ENCODE results near the gene CCDC157.
"Not testable (repeated sequence)": the region's sequence is repeated elsewhere in the genome, so short reads cannot be mapped to it uniquely, and the experiment has no call there.

CCDC157 gene

GRCh38 chr22:30401024-30401423, 44.2 kb downstream of the CCDC157 start:
- not testable (repeated sequence) for H3K36me3 Mint-ChIP-seq (ENCODE audit: insufficient read depth); DNase-seq (ENCODE audit: low spot score in 2 of 2); H3K4me3 Mint-ChIP-seq; ATAC-seq (replicated peaks; ENCODE audit: extremely low read depth, poor library complexity, severe bottlenecking); H3K27ac Mint-ChIP-seq (ENCODE audit: low read depth); H3K9me3 Mint-ChIP-seq
- H3K27me3 Mint-ChIP-seq, result peaks cover 12% of the 10 kb centered on the region
- peaks cover 25% of the 10 kb centered on the region for H3K4me1 Mint-ChIP-seq

- Mint-ChIP-seq H3K4me1 (peaks cover 19% of the 10 kb centered on the region), H3K36me3 (ENCODE audit: insufficient read depth) (peaks cover 4% of the 10 kb centered on the region), H3K4me3 (no peak overlapping the region), H3K9me3 (no peaks in the 10 kb centered on the region), H3K27me3 (peaks cover 12% of the 10 kb centered on the region), H3K27ac (ENCODE audit: low read depth) (no peak overlapping the region)
- ATAC-seq (replicated peaks; ENCODE audit: extremely low read depth, poor library complexity, severe bottlenecking), result no peak
- DNase-seq (ENCODE audit: low spot score in 2 of 2), result no peak
These were observed 45.4 kb downstream of the CCDC157 start for GRCh38 chr22:30402028-30402765.

- not testable (repeated sequence) for H3K27me3 Mint-ChIP-seq; H3K36me3 Mint-ChIP-seq (ENCODE audit: insufficient read depth); H3K9me3 Mint-ChIP-seq; ATAC-seq (replicated peaks; ENCODE audit: extremely low read depth, poor library complexity, severe bottlenecking); H3K27ac Mint-ChIP-seq (ENCODE audit: low read depth); H3K4me3 Mint-ChIP-seq; DNase-seq (ENCODE audit: low spot score in 2 of 2)
- H3K4me1 Mint-ChIP-seq, result peaks cover 15% of the 10 kb centered on the region
These were observed 45.9 kb downstream of the CCDC157 start for GRCh38 chr22:30402766-30403104.

- Mint-ChIP-seq H3K9me3 (no peaks in the 10 kb centered on the region), H3K4me1 (no peaks in the 10 kb centered on the region), H3K27ac (ENCODE audit: low read depth) (no peak overlapping the region), H3K36me3 (ENCODE audit: insufficient read depth) (peaks cover 1% of the 10 kb centered on the region), H3K4me3 (no peak overlapping the region), H3K27me3 (no peaks in the 10 kb centered on the region)
- DNase-seq (ENCODE audit: low spot score in 2 of 2) (no peak), ATAC-seq (replicated peaks; ENCODE audit: extremely low read depth, poor library complexity, severe bottlenecking) (no peak)
These were observed 47.5 kb downstream of the CCDC157 start for GRCh38 chr22:30404307-30404706.

- Mint-ChIP-seq H3K4me3 (no peak overlapping the region), H3K9me3 (no peaks in the 10 kb centered on the region), H3K27ac (ENCODE audit: low read depth) (no peak overlapping the region), H3K36me3 (ENCODE audit: insufficient read depth) (peaks cover 3% of the 10 kb centered on the region), H3K27me3 (no peaks in the 10 kb centered on the region), H3K4me1 (no peaks in the 10 kb centered on the region)
- no peak for DNase-seq (ENCODE audit: low spot score in 2 of 2)
- no peak for ATAC-seq (replicated peaks; ENCODE audit: extremely low read depth, poor library complexity, severe bottlenecking)
These were observed 48.9 kb downstream of the CCDC157 start for GRCh38 chr22:30405731-30406130.

GRCh38 chr22:30406400-30406799, 49.6 kb downstream of the CCDC157 start:
- no peaks in the 10 kb centered on the region for H3K27me3 Mint-ChIP-seq
- peaks cover 6% of the 10 kb centered on the region for H3K36me3 Mint-ChIP-seq (ENCODE audit: insufficient read depth)
- no peaks in the 10 kb centered on the region for H3K9me3 Mint-ChIP-seq
- no peak for ATAC-seq (replicated peaks; ENCODE audit: extremely low read depth, poor library complexity, severe bottlenecking)
- H3K4me3 Mint-ChIP-seq, result no peak overlapping the region
- H3K4me1 Mint-ChIP-seq, result no peaks in the 10 kb centered on the region
- no peak for DNase-seq (ENCODE audit: low spot score in 2 of 2)
- H3K27ac Mint-ChIP-seq (ENCODE audit: low read depth), result no peak overlapping the region

- no peaks in the 10 kb centered on the region for H3K9me3 Mint-ChIP-seq
- no peak overlapping the region for H3K4me3 Mint-ChIP-seq
- DNase-seq (ENCODE audit: low spot score in 2 of 2), result no peak
- ATAC-seq (replicated peaks; ENCODE audit: extremely low read depth, poor library complexity, severe bottlenecking), result no peak
- H3K27me3 Mint-ChIP-seq, result no peaks in the 10 kb centered on the region
- no peak overlapping the region for H3K27ac Mint-ChIP-seq (ENCODE audit: low read depth)
- H3K36me3 Mint-ChIP-seq (ENCODE audit: insufficient read depth), result peaks cover 13% of the 10 kb centered on the region
- no peaks in the 10 kb centered on the region for H3K4me1 Mint-ChIP-seq
These were observed 51.7 kb downstream of the CCDC157 start for GRCh38 chr22:30408388-30409102.

- DNase-seq (ENCODE audit: low spot score in 2 of 2) (no peak), ATAC-seq (replicated peaks; ENCODE audit: extremely low read depth, poor library complexity, severe bottlenecking) (no peak)
- no peaks in the 10 kb centered on the region for H3K9me3 Mint-ChIP-seq
- H3K36me3 Mint-ChIP-seq (ENCODE audit: insufficient read depth), result peaks cover 20% of the 10 kb centered on the region
- no peaks in the 10 kb centered on the region for H3K4me1 Mint-ChIP-seq
- H3K27ac Mint-ChIP-seq (ENCODE audit: low read depth), result no peak overlapping the region
- H3K4me3 Mint-ChIP-seq, result no peak overlapping the region
- no peaks in the 10 kb centered on the region for H3K27me3 Mint-ChIP-seq
These were observed 55.0 kb downstream of the CCDC157 start for GRCh38 chr22:30411780-30412179.

- ATAC-seq (replicated peaks; ENCODE audit: extremely low read depth, poor library complexity, severe bottlenecking), result no peak
- Mint-ChIP-seq H3K27me3 (no peaks in the 10 kb centered on the region), H3K4me3 (no peak overlapping the region), H3K36me3 (ENCODE audit: insufficient read depth) (peaks cover 23% of the 10 kb centered on the region), H3K27ac (ENCODE audit: low read depth) (no peak overlapping the region), H3K4me1 (no peaks in the 10 kb centered on the region), H3K9me3 (no peaks in the 10 kb centered on the region)
- no peak for DNase-seq (ENCODE audit: low spot score in 2 of 2)
These were observed 56.2 kb downstream of the CCDC157 start for GRCh38 chr22:30413001-30413400.

GRCh38 chr22:30413745-30414524, 57.1 kb downstream of the CCDC157 start:
- Mint-ChIP-seq H3K27ac (ENCODE audit: low read depth) (no peak overlapping the region), H3K4me3 (no peak overlapping the region), H3K4me1 (no peaks in the 10 kb centered on the region), H3K27me3 (no peaks in the 10 kb centered on the region), H3K9me3 (no peaks in the 10 kb centered on the region), H3K36me3 (ENCODE audit: insufficient read depth) (peaks cover 23% of the 10 kb centered on the region)
- DNase-seq (ENCODE audit: low spot score in 2 of 2) (no peak), ATAC-seq (replicated peaks; ENCODE audit: extremely low read depth, poor library complexity, severe bottlenecking) (no peak)

GRCh38 chr22:30414525-30415047, 57.8 kb downstream of the CCDC157 start:
- no peaks in the 10 kb centered on the region for H3K9me3 Mint-ChIP-seq
- ATAC-seq (replicated peaks; ENCODE audit: extremely low read depth, poor library complexity, severe bottlenecking) (no peak), DNase-seq (ENCODE audit: low spot score in 2 of 2) (no peak)
- no peak overlapping the region for H3K4me3 Mint-ChIP-seq
- no peaks in the 10 kb centered on the region for H3K27me3 Mint-ChIP-seq
- no peaks in the 10 kb centered on the region for H3K4me1 Mint-ChIP-seq
- no peak overlapping the region for H3K27ac Mint-ChIP-seq (ENCODE audit: low read depth)
- H3K36me3 Mint-ChIP-seq (ENCODE audit: insufficient read depth), result peaks cover 23% of the 10 kb centered on the region

- H3K9me3 Mint-ChIP-seq, result no peaks in the 10 kb centered on the region
- H3K27ac Mint-ChIP-seq (ENCODE audit: low read depth), result peak overlapping the region; percentile 32
- peaks cover 6% of the 10 kb centered on the region for H3K4me1 Mint-ChIP-seq
- DNase-seq (ENCODE audit: low spot score in 2 of 2), result no peak
- H3K4me3 Mint-ChIP-seq, result no peak overlapping the region
- no peak for ATAC-seq (replicated peaks; ENCODE audit: extremely low read depth, poor library complexity, severe bottlenecking)
- no peaks in the 10 kb centered on the region for H3K27me3 Mint-ChIP-seq
- peaks cover 19% of the 10 kb centered on the region for H3K36me3 Mint-ChIP-seq (ENCODE audit: insufficient read depth)
These were observed 59.6 kb downstream of the CCDC157 start for GRCh38 chr22:30416403-30416802.
